AG10803 (cell line): ENCODE data around the gene EML1.

Experiments
- DNase-seq: peaks from one replicate; pipeline ENCODE4 v3.0.0; 2010; ENCODE audit warnings: low read depth
- H3K4me3 ChIP-seq: 2 replicates; pipeline ENCODE4 v1.5.1; 2011; ENCODE audit warnings: mild to moderate bottlenecking, low read length, control low read depth
- TF ChIP-seq, protein P1 (sequence below): conservative IDR thresholded peaks from 2 replicates; pipeline ENCODE4 v1.5.1; 2011; ENCODE audit warnings: mild to moderate bottlenecking, low read length, control low read depth, inconsistent platforms

EML1 gene

DNA sequence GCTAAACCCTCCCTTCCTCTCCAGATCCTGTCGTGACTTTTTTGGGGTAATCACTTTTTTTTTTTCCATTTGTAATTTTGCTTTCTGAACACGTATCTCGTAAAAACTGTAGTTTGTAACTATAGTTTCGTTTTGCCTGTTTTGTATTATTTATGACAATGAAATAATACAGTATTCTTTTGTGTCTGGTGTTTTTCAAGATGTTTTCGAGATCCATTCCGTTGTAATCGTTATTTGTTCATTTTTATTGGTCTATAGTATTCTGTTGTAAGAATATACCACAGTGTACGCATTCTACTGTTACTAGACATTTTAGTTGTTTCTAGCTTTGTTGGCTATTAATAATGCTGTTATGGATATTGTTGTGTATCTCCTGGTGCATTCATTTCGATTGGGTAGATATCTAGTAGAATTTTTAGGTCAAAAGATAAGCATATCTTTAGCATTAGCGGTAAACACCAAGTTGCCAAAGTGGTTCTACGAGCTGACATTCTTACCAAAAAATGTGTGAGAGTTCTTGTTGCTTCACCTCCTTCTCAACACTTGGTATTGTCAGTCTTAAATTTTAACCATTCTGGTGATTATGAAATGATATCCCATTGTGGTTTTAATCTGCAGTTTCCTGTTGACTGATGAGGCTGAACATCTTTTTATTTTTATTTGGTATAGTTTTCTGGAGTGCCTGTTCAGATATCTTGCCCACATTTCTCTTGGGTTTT lies 179.7 kb downstream of the EML1 start:
- H3K4me3 ChIP-seq = peak overlapping the region; percentile 76
- peak; percentile 38 for DNase-seq
- TF ChIP-seq, protein P1, sequence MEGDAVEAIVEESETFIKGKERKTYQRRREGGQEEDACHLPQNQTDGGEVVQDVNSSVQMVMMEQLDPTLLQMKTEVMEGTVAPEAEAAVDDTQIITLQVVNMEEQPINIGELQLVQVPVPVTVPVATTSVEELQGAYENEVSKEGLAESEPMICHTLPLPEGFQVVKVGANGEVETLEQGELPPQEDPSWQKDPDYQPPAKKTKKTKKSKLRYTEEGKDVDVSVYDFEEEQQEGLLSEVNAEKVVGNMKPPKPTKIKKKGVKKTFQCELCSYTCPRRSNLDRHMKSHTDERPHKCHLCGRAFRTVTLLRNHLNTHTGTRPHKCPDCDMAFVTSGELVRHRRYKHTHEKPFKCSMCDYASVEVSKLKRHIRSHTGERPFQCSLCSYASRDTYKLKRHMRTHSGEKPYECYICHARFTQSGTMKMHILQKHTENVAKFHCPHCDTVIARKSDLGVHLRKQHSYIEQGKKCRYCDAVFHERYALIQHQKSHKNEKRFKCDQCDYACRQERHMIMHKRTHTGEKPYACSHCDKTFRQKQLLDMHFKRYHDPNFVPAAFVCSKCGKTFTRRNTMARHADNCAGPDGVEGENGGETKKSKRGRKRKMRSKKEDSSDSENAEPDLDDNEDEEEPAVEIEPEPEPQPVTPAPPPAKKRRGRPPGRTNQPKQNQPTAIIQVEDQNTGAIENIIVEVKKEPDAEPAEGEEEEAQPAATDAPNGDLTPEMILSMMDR = no peak

DNA sequence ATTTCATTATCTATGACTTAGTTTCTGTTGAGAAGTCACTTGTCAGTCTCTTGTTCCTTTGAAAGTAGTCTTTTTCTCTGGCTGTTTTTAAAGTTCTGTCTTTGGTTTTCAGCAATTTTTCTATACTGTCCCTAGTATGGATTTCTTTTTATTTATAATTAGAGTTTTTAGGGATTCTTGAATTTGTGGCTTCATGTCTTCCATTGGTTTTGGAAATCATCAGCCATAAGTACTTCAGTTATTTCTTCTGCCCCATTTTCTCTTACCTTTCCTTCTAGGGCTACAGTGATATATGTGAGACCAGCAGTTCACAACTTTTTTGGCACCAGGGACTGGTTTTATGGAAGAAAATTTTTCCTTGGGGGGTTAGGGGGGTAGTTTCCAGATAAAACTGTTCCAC lies 182.0 kb downstream of the EML1 start:
- TF ChIP-seq, protein P1 = no peak
- no peak for DNase-seq

DNA sequence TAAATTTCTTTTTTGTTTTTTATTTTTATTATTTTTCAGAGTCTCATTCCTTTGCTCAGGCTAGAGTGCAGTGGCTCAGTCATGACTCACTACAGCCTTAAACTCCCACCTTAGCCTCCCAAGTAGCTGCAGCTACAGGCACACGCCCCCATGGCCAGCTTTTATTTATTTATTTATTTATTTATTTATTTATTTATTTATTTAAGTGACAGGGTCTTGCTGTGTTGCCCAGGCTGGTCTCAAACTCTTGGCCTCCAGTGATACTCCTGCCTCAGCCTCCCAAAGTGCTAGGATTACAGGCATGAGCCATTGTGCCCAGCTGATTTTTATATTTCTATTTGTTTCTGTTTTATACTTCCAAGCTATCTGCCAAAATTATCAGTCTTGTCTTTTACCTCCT lies 182.8 kb downstream of the EML1 start:
- H3K4me3 ChIP-seq = no peak overlapping the region
- TF ChIP-seq, protein P1 = no peak
- no peak for DNase-seq

More for the DNA sequence above, 182.0 kb downstream of the EML1 start:
- no peak overlapping the region for H3K4me3 ChIP-seq

DNA sequence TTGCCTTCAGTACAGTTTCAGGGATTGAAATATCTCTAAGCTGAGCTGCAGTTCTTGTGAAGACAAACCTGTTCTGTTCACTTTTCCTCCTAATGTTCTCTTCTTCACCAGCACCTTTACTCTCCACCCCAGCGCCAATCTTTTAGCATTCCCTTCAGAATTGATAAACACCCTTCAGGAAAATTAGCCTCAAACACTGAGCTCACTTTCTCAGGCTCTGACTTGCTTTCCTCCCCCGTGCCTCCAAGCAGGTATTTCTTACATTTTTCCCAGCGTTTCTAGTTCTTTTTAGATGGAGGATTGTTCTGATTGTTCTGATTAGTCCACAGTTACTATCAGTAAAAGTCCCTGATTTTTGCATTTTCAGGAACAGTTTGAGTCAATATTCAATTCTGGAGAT lies 183.5 kb downstream of the EML1 start:
- H3K4me3 ChIP-seq = no peak overlapping the region
- no peak for DNase-seq
- TF ChIP-seq, protein P1 = no peak

DNA sequence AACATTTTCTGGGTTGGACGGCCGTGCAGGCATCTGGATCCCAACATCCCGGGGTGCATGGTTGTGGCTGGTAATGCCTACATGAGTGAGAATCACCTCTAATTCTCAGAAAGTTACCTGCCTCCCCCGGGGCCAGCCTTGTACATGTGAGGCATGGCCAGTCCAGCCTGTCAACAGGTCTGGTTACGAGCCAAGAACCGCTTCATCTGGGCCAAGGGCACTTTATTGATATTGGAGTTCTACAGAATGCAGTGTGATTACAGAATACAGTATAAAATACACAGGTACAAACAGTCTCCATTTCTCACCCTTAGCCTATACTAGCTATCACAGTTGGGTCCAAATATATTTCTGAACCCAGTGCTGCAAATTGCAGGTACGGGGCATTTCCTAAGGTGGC lies 187.1 kb downstream of the EML1 start:
- DNase-seq = no peak
- no peak overlapping the region for H3K4me3 ChIP-seq
- TF ChIP-seq, protein P1 = no peak

DNA sequence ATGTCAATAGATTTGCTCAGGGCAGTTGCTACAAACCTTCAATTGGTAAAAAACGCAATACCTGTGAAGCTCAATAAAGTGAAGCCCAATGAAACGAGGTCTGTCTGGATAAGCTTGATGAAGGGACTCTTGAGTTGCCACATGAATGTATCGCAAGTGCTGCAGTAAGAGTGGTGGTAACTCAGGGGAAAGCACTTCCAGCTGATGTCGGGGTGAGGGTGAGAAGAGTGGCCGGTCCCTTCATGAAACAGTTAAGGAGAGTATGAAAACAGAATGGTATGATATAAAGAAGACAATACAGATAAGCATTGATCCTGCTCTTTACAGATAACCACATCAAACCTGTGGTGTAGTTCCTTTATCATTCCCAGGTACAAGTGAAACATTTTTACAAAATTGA lies 188.6 kb downstream of the EML1 start:
- no peak overlapping the region for H3K4me3 ChIP-seq

More for the DNA sequence above, 188.6 kb downstream of the EML1 start:
- DNase-seq = no peak
- TF ChIP-seq, protein P1 = no peak
